Ovary (tissue), 9 donors: ENCODE data around the gene HSFX3. TPM values are rescaled to one million over a fixed set of nuclear protein-coding genes. Genes with fewer than 3 reads are reported as not detected.
A peak's percentile ranks its signal among the peaks of the same experiment; 100 is the strongest.
"Not testable (repeated sequence)": the region's sequence is repeated elsewhere in the genome, so short reads cannot be mapped to it uniquely, and the experiment has no call there.

Experiments used
- DNase-seq, 5 donors: peaks; one replicate each; pipeline ENCODE4 v3.0.0-alpha.2; 2019 to 2020
- H3K27ac ChIP-seq, 2 donors: fragments of 200-600 bp; one replicate each; pipeline versions ENCODE4 v1.5.1 to v1.8.0; 2019 to 2022
- H3K27me3 ChIP-seq: fragments of 200-600 bp; one replicate; pipeline ENCODE4 v1.8.0; 2022
- H3K36me3 ChIP-seq: fragments of 200-600 bp; sonication (generic); one replicate; pipeline ENCODE4 v1.5.1; 2019
- H3K4me1 ChIP-seq: one replicate; pipeline ENCODE4 v1.8.1; 2013; ENCODE audit warnings: mild to moderate bottlenecking, moderate library complexity; ENCODE audit not compliant: insufficient read depth
- H3K4me3 ChIP-seq: fragments of 200-600 bp; sonication (generic); one replicate; pipeline ENCODE4 v1.5.1; 2017
- H3K9me3 ChIP-seq, 2 donors: fragments of 200-600 bp in 1 of 2; sonication (generic) in 1 of 2; one replicate each; pipeline versions ENCODE4 v1.5.1 to v1.8.1; 2013 to 2019; ENCODE audit warnings: mild to moderate bottlenecking in 1 of 2, moderate library complexity in 1 of 2
- EP300 ChIP-seq: sonication (generic); formaldehyde crosslinking; IDR thresholded peaks from one replicate; pipeline ENCODE4 v1.6.1; 2017; ENCODE audit warnings: antibody characterized with exemption
- POLR2A ChIP-seq: fragments of 450-650 bp; IDR thresholded peaks from one replicate; pipeline ENCODE4 v1.6.1; 2017; ENCODE audit warnings: antibody characterized with exemption, mild to moderate bottlenecking, moderate library complexity
- WGBS, 3 donors: extraction: QIAGEN DNeasy Blood & Tissue Kit in 1 of 3; methylation state at CpG; one replicate each; pipeline versions ENCODE4 v1.1.5 to v1.1.7; 2013 to 2017; 5-methylcytosine and 5-hydroxymethylcytosine counted together
- intact Hi-C, 4 donors: fragments of 100-400 bp; cut with DNase I; formaldehyde crosslinking; loops; one replicate each; pipeline versions ENCODE4 v1.11.0 to v1.15.1; 2022 to 2023
- polyA plus RNA-seq, 2 donors: library from polyadenylated mRNA; stranded (reverse); fragments of 200-250 nt in 1 of 2; fragments of 350-450 nt in 1 of 2; fragmentation: Illumina TruSeq in 1 of 2; extraction: RNeasy Lipid Tissue Mini Kit (QIAGEN cat#74804) in 1 of 2; gene quantifications; one replicate each; pipeline ENCODE4 v1.2.3, GENCODE V29; 2013 to 2014
- total RNA-seq, 7 donors: library from RNA; depleted of rRNA in 2 of 7; stranded (reverse); fragments of >200 nt in 2 of 7; fragmentation: NEBNext Ultra II Directional in 3 of 7; extraction: Animal tissue kit (Norgen Biotek cat#: 25700) in 3 of 7; gene quantifications; one replicate each; pipeline versions ENCODE4 v1.1.0 to v1.2.4, GENCODE V29; 2016 to 2023
- TF ChIP-seq, protein P1 (sequence below), 3 donors: fragments of 450-650 bp in 2 of 3; fragments of 200-600 bp in 1 of 3; IDR thresholded peaks; one replicate each; pipeline versions ENCODE4 v1.5.1 to v1.8.0; 2016 to 2022; ENCODE audit warnings: antibody characterized with exemption in 3 of 3, mild to moderate bottlenecking in 1 of 3
- donor health status: DM: no; HTN: no; CAD: no; lungs with moderate emphysema.
- donor health status: DM: no; HTN: no; CAD: no.
- donor health status: Bipolar disorder and iron deficiency.
- donor health status: DM: yes; HTN: yes; CAD: no.
- donor health status: DM: no; HTN: no; CAD: no.
- donor health status: DM: yes; HTN: yes; CAD: no.

HSFX3 gene
- total and polyA plus RNA-seq, 9 donors: not detected

DNA sequence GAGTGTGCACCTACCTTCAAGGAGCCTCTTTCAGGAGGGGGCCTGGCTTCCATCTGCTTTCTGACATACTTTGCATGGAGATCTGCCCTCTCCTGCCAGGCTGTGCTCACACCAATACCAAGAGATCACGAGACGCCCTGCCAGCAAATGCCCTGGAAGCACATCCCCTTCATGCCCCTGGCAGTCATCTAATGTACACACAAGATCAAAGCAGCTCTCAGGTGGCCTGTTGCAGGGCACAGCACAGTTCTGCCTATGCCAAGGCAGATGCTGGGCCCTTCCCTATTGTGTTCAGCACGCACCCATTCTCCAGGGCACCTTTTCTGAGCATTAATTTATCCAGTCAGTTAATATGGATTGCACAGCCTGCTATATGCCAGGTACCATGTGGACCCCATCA, 16.9 kb downstream of the HSFX3 start:
- H3K4me1 ChIP-seq, H3K36me3 ChIP-seq, DNase-seq, H3K27me3 ChIP-seq, intact Hi-C loops, H3K9me3 ChIP-seq, H3K27ac ChIP-seq, H3K4me3 ChIP-seq: not testable (repeated sequence)
- 92% methylated on average over 1 of the region's 3 CpGs; no CpG with 5 or more reads in 2 of the 3 donors for WGBS, 3 donors

DNA sequence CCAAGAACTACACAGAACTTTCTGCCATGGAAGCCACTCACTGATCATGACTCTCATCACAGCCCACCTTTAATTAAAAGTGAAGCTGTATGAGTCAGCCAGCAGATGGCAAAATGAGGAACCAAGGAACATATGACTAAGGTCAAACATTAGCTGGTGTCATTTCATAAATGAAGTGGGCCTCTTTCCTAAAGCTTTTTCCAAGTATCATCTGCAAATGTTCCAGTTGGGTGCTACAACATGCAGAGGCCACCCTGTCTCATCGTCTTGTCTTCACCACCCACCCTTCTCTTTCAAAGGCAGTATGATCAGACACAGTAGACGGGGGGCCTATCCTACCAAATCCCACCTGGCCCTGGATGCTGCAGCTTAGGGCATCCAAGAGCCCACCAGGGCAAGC, 18.1 kb downstream of the HSFX3 start:
- H3K4me1 ChIP-seq: no peaks in the 10 kb centered on the region
- H3K9me3 ChIP-seq: no peaks in the 10 kb centered on the region
- no peaks in the 10 kb centered on the region for H3K27me3 ChIP-seq
- H3K36me3 ChIP-seq: no peaks in the 10 kb centered on the region
- TF ChIP-seq EP300 (no peak), POLR2A (no peak)
- TF ChIP-seq, protein P1, sequence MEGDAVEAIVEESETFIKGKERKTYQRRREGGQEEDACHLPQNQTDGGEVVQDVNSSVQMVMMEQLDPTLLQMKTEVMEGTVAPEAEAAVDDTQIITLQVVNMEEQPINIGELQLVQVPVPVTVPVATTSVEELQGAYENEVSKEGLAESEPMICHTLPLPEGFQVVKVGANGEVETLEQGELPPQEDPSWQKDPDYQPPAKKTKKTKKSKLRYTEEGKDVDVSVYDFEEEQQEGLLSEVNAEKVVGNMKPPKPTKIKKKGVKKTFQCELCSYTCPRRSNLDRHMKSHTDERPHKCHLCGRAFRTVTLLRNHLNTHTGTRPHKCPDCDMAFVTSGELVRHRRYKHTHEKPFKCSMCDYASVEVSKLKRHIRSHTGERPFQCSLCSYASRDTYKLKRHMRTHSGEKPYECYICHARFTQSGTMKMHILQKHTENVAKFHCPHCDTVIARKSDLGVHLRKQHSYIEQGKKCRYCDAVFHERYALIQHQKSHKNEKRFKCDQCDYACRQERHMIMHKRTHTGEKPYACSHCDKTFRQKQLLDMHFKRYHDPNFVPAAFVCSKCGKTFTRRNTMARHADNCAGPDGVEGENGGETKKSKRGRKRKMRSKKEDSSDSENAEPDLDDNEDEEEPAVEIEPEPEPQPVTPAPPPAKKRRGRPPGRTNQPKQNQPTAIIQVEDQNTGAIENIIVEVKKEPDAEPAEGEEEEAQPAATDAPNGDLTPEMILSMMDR (IDR thresholded peaks at IDR 0.05): no peak
- intact Hi-C loops: no loop called here
- no peak for DNase-seq
- 57 to 74% (median 68%) methylated on average over 2 of the region's 2 CpGs for WGBS, 3 donors
- no peak overlapping the region for H3K27ac ChIP-seq
- no peak overlapping the region for H3K4me3 ChIP-seq

DNA sequence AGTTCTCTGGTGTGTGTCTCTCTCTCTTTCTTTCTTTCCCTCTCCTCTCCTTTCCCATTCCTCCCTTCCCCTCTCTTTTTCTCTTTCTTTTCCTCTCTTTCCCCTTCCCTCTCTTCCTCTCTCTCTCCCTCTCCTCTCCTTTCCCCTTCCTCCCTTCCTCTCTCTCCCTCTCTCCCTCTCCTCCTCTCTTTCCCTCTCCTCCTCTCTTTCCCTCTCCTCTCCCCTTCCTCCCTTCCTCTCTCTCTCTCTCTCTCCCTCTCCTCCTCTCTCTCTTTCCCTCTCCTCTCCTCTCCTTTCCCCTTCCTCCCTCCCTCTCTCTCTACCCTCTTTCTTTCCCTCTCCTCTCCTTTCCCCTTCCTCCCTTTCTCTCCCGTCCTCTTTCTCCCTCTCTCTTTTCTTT, 21.3 kb downstream of the HSFX3 start:
- Histone ChIP-seq H3K4me3 (no peak overlapping the region), H3K9me3 (no peaks in the 10 kb centered on the region), H3K36me3 (no peaks in the 10 kb centered on the region), H3K27ac (no peak overlapping the region), H3K27me3 (no peaks in the 10 kb centered on the region), H3K4me1 (no peaks in the 10 kb centered on the region)
- no peak for TF ChIP-seq EP300
- TF ChIP-seq POLR2A: no peak
- TF ChIP-seq, protein P1 (IDR thresholded peaks at IDR 0.05): no peak
- 46 to 73% (median 48%) methylated on average over 1 of the region's 1 CpG for WGBS, 3 donors
- no peak for DNase-seq
- intact Hi-C loops: no loop called here

DNA sequence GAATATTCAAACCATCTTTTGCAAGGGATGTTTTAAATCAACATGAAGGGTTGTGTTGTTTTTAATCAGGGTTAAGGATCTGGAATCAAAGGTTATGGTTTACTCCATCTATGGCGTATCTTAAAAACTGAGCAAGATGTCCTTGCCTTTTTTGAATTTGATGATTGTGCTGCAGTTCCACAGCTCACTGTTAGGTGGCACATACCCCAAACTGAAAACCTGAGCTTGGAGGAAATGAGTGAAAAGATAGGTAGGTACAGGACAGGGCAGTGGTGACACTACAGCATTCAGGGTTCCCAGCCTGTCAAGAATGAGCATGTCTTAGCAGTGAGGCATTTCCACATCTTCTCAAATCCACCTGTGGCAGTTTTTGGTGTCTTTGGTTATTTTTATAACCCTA, 22.0 kb downstream of the HSFX3 start:
- intact Hi-C loops: no loop called here
- DNase-seq: no peak
- Histone ChIP-seq H3K4me1 (no peaks in the 10 kb centered on the region), H3K27ac (no peak overlapping the region), H3K4me3 (no peak overlapping the region), H3K9me3 (no peaks in the 10 kb centered on the region), H3K36me3 (no peaks in the 10 kb centered on the region), H3K27me3 (no peaks in the 10 kb centered on the region)
- TF ChIP-seq POLR2A: no peak
- TF ChIP-seq EP300: no peak
- TF ChIP-seq, protein P1 (IDR thresholded peaks at IDR 0.05): peak; percentile 25 to 31 (median 30)
- WGBS, 3 donors: 50 to 63% (median 50%) methylated on average over 1 of the region's 1 CpG

DNA sequence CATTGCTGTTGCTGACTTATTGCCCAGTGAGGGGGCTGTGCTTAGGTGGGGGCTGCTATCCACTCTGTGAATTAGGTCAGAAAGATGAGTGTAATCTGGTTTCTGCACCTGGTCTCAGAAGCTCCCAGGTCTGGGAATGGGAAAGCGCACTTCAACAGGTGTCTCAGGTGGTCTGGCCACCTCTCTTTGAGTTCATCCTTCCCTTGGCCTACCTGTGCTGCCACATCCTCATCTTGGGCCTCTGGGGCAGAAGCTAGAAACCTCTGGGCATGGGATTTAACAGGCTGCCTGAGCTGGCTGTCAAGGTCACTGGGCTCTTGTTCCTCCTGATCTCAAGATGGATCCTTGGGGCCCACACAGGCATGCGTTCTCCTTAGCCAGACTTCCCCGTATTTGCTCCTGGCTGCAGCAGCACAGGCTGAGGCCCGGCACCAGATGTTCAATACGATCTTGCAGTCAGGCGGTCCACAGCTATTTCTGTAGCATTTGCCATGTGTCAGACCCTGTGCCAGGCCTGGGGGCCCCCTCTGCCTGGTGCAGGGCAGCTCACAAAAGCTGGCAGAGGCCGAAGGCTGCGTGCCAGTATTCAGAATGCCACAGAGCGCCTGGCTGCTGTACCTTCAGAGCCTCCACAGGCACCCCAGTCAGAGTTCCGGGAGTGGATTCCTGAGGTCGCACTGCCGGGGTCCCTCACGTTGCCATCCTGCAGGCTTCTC, 23.2 kb downstream of the HSFX3 start:
- H3K36me3 ChIP-seq, H3K4me1 ChIP-seq, intact Hi-C loops, H3K9me3 ChIP-seq, H3K4me3 ChIP-seq, H3K27me3 ChIP-seq, DNase-seq: not testable (repeated sequence)
- H3K27ac ChIP-seq: peak overlapping the region in 1 of 2 donors; percentile 17
- WGBS, 3 donors: 70 to 86% (median 71%) methylated on average over 3 to 8 of the region's 13 CpGs

DNA sequence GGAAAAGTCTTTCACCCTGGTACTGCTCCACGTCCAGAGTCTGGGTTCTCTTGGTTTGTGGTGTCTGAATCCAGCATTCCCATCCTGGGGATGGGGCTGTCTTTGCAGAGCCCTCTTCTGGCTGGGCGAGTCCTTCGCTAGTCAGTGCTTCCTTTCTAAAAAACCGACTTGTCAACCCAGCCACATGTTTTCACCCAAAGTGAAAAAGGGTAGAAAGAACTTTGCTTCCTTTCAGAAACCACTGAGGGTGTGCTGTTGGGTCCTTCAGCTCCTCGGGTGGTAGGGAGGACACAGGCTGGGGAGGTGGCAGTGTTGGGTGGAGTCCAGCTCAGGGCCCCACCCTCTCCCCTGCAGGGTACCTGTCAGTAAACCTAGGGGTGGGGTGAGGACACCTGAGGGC, 23.8 kb downstream of the HSFX3 start:
- H3K36me3 ChIP-seq, H3K4me3 ChIP-seq, H3K27me3 ChIP-seq, H3K9me3 ChIP-seq, H3K4me1 ChIP-seq, intact Hi-C loops, DNase-seq: not testable (repeated sequence)
- peak overlapping the region in 1 of 2 donors; percentile 17 for H3K27ac ChIP-seq
- 42 to 76% (median 59%) methylated on average over 3 to 5 of the region's 5 CpGs for WGBS, 3 donors

DNA sequence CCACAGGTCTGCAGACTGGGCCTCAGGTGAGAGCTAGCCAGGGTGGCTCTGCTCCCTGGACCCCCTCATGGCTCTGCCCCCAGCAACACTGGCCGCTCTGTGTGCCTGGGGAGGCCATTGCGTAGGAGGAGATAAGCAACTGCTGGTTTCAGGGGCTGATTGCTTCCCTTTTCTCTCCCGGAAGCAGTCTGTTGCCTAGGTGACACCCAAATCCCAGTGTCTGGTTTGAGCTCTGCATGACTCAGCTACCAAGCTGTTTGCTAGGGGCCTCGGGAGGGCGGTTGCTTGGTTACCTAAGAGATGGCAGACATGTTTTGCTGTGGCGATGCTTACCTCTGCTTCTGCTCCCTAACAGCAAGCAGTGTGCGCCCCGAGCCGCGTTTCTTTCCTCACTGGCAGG, 24.3 kb downstream of the HSFX3 start:
- H3K4me1 ChIP-seq, H3K27me3 ChIP-seq, H3K36me3 ChIP-seq, H3K4me3 ChIP-seq, H3K9me3 ChIP-seq, H3K27ac ChIP-seq, intact Hi-C loops: not testable (repeated sequence)
- 39 to 44% methylated on average over 3 to 6 of the region's 10 CpGs; no CpG with 5 or more reads in 1 of the 3 donors for WGBS, 3 donors
- peak; percentile 40 to 73 (median 52) for DNase-seq
